Mononuclear cell (primary cell): ENCODE measurements around the gene MYH7. TPM values are rescaled to one million over a fixed set of nuclear protein-coding genes. Genes with fewer than 3 reads are reported as not detected.
"Not testable (repeated sequence)": the region's sequence is repeated elsewhere in the genome, so short reads cannot be mapped to it uniquely, and the experiment has no call there.

ENCODE experiments used
- H3K27me3 ChIP-seq: 2 replicates; pipeline ENCODE4 v1.6.0; 2011; ENCODE audit warnings: low read length, control low read depth; ENCODE audit not compliant: insufficient read depth
- H3K4me1 ChIP-seq: 2 replicates; pipeline ENCODE4 v1.5.1; 2011; ENCODE audit warnings: mild to moderate bottlenecking, low read length, control low read depth; ENCODE audit not compliant: insufficient read depth
- H3K4me3 ChIP-seq: 2 replicates; pipeline ENCODE4 v1.5.1; 2011; ENCODE audit warnings: mild to moderate bottlenecking, low read length, moderate library complexity
- H3K9me3 ChIP-seq: 2 replicates; pipeline ENCODE4 v1.5.1; 2011; ENCODE audit warnings: low read depth, mild to moderate bottlenecking, control low read depth, low read length
- total RNA-seq: library from RNA; depleted of rRNA; stranded (reverse); fragments of >200 nt; gene quantifications from one replicate; pipeline ENCODE4 v1.2.3, GENCODE V29; 2012

MYH7 gene
- total RNA-seq, 1 donor: not detected

GRCh38 chr14:23425798-23426197, 9.7 kb downstream of the MYH7 start:
- not testable (repeated sequence) for H3K9me3 ChIP-seq, H3K27me3 ChIP-seq, H3K4me3 ChIP-seq, H3K4me1 ChIP-seq

- H3K4me1 ChIP-seq: no peaks in the 10 kb centered on the region
- no peaks in the 10 kb centered on the region for H3K9me3 ChIP-seq
- H3K27me3 ChIP-seq: no peaks in the 10 kb centered on the region
- no peak overlapping the region for H3K4me3 ChIP-seq
Measured at GRCh38 chr14:23425169-23425568, 10.3 kb downstream of the MYH7 start.

- no peaks in the 10 kb centered on the region for H3K27me3 ChIP-seq
- H3K4me1 ChIP-seq: no peaks in the 10 kb centered on the region
- no peak overlapping the region for H3K4me3 ChIP-seq
- H3K9me3 ChIP-seq: no peaks in the 10 kb centered on the region
Measured at GRCh38 chr14:23423657-23424056, 11.8 kb downstream of the MYH7 start.

- H3K9me3 ChIP-seq: no peaks in the 10 kb centered on the region
- H3K4me1 ChIP-seq: no peaks in the 10 kb centered on the region
- no peak overlapping the region for H3K4me3 ChIP-seq
- H3K27me3 ChIP-seq: no peaks in the 10 kb centered on the region
Measured at GRCh38 chr14:23421594-23421993, 13.9 kb downstream of the MYH7 start.

- not testable (repeated sequence) for H3K4me1 ChIP-seq, H3K4me3 ChIP-seq, H3K27me3 ChIP-seq, H3K9me3 ChIP-seq
Measured at GRCh38 chr14:23419646-23420045, 15.8 kb downstream of the MYH7 start.

- Histone ChIP-seq H3K4me3 (no peak overlapping the region), H3K9me3 (no peaks in the 10 kb centered on the region), H3K4me1 (no peaks in the 10 kb centered on the region), H3K27me3 (no peaks in the 10 kb centered on the region)
Measured at GRCh38 chr14:23418021-23418420, 17.4 kb downstream of the MYH7 start.

- not testable (repeated sequence) for H3K4me1 ChIP-seq, H3K27me3 ChIP-seq, H3K4me3 ChIP-seq, H3K9me3 ChIP-seq
Measured at GRCh38 chr14:23417269-23417668, 18.2 kb downstream of the MYH7 start.

- Histone ChIP-seq H3K4me1 (no peaks in the 10 kb centered on the region), H3K9me3 (no peaks in the 10 kb centered on the region), H3K4me3 (no peak overlapping the region), H3K27me3 (no peaks in the 10 kb centered on the region)
Measured at GRCh38 chr14:23416801-23417200, 18.7 kb downstream of the MYH7 start.

GRCh38 chr14:23415821-23416778, 19.4 kb downstream of the MYH7 start:
- Histone ChIP-seq H3K9me3 (no peaks in the 10 kb centered on the region), H3K4me1 (no peaks in the 10 kb centered on the region), H3K4me3 (no peak overlapping the region), H3K27me3 (no peaks in the 10 kb centered on the region)

- no peaks in the 10 kb centered on the region for H3K27me3 ChIP-seq
- H3K9me3 ChIP-seq: no peaks in the 10 kb centered on the region
Measured at GRCh38 chr14:23414906-23415820, 20.3 kb downstream of the MYH7 start.

GRCh38 chr14:23414254-23414653, 21.2 kb downstream of the MYH7 start:
- H3K4me1 ChIP-seq: no peaks in the 10 kb centered on the region
- H3K4me3 ChIP-seq: no peak overlapping the region
- no peaks in the 10 kb centered on the region for H3K27me3 ChIP-seq
- H3K9me3 ChIP-seq: no peaks in the 10 kb centered on the region

More at GRCh38 chr14:23414906-23415820, 20.3 kb downstream of the MYH7 start:
- Histone ChIP-seq H3K4me1 (no peaks in the 10 kb centered on the region), H3K4me3 (no peak overlapping the region)

- no peaks in the 10 kb centered on the region for H3K27me3 ChIP-seq
- H3K9me3 ChIP-seq: no peaks in the 10 kb centered on the region
Measured at GRCh38 chr14:23413681-23414080, 21.8 kb downstream of the MYH7 start.

GRCh38 chr14:23411563-23412525, 23.6 kb downstream of the MYH7 start:
- no peaks in the 10 kb centered on the region for H3K4me1 ChIP-seq
- H3K4me3 ChIP-seq: no peak overlapping the region

More at GRCh38 chr14:23413681-23414080, 21.8 kb downstream of the MYH7 start:
- H3K4me1 ChIP-seq: no peaks in the 10 kb centered on the region
- no peak overlapping the region for H3K4me3 ChIP-seq

GRCh38 chr14:23409966-23410635, 25.4 kb downstream of the MYH7 start:
- no peak overlapping the region for H3K4me3 ChIP-seq
- H3K27me3 ChIP-seq: no peaks in the 10 kb centered on the region
- H3K9me3 ChIP-seq: no peaks in the 10 kb centered on the region
- H3K4me1 ChIP-seq: no peaks in the 10 kb centered on the region

More at GRCh38 chr14:23411563-23412525, 23.6 kb downstream of the MYH7 start:
- Histone ChIP-seq H3K27me3 (no peaks in the 10 kb centered on the region), H3K9me3 (no peaks in the 10 kb centered on the region)
